M059J (cell line): ENCODE results near the gene EEF2K. TPM values are rescaled to one million over a fixed set of nuclear protein-coding genes. Genes with fewer than 3 reads are reported as not detected.
"Not testable (repeated sequence)": the region's sequence is repeated elsewhere in the genome, so short reads cannot be mapped to it uniquely, and the experiment has no call there.

Experiments
- DNase-seq: peaks from one replicate; pipeline ENCODE4 v3.0.0-alpha.2; 2012; ENCODE audit warnings: low read depth
- total RNA-seq: library from RNA; depleted of rRNA; stranded (reverse); fragments of >200 nt; shearing (Covaris generic); gene quantifications from 2 replicates; pipeline ENCODE4 v1.2.3, GENCODE V29; 2014

EEF2K gene
- total RNA-seq, 1 experiment from 2014 or later: 19.1 TPM

DNA sequence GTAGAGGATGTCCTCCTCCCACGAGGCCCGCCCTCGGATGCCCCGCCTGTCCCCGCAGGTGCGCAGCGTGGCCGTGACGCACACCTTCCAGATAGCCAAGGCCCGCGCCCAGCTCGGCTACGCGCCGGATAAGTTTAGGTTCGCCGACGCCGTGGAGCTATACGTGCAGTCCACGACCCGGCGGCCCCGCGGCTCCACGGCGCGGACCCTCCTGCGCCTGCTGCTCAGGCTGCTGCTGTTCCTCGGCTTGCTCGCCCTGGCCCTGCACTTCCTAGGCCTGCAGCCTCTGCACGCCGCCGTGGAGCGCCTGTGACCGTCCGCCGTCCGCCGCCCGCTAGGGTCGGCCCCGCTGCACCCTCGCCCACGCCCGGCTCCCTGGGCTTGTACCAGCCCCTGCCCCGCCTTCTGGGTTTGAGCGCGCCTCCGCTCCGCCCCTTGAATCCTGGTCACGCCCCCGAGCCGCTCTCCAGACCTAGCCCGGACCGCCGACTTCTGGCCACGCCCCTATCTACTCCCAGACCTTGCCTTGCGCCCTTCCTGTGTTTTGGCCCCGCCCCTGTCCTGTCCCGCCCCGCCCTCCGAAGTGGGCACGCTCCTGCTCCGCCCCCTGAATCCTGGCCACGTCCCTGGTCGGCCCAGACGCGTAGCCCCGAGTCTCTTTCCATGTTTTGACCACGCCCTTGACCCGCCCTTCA is 15.8 kb upstream of the EEF2K start:
- peak; percentile 98 for DNase-seq

DNA sequence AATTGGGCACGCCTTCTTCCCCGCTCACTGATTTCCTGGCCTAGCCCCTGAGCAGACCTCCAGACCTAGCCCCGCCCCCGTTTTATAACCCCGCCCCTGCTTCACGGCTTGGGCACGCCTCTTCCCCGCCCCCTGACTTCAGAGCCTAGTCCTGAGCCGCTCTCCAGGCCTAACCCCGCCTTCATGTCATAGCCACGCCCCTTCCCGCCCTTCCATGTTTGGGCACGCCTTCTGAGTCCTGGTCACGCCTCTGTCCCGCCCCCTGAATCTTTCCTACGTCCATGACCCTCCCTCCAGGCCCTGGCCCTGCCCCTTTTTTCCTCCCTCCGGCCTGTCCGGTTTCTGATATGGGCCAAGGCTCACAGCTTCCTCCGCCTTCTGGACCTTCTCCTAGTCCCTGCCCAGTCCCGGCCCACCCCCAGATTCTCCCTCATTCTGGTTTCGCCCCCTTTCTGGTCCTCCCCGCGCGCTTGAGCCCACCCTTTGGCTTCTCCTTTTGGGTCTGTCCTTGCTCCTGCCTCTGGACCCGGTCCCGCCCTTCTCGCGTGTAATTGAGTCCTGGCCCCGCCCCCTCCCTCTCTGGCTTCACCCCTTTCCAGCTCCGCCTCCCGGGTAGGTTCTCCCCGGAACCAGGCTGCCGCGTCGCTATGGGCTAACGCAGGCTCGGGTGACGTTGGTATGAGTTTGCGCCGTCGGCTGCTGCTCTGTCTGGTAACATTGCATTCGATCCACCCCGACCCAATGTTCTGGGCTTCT is 15.1 kb upstream of the EEF2K start:
- DNase-seq: peak; percentile 95

DNA sequence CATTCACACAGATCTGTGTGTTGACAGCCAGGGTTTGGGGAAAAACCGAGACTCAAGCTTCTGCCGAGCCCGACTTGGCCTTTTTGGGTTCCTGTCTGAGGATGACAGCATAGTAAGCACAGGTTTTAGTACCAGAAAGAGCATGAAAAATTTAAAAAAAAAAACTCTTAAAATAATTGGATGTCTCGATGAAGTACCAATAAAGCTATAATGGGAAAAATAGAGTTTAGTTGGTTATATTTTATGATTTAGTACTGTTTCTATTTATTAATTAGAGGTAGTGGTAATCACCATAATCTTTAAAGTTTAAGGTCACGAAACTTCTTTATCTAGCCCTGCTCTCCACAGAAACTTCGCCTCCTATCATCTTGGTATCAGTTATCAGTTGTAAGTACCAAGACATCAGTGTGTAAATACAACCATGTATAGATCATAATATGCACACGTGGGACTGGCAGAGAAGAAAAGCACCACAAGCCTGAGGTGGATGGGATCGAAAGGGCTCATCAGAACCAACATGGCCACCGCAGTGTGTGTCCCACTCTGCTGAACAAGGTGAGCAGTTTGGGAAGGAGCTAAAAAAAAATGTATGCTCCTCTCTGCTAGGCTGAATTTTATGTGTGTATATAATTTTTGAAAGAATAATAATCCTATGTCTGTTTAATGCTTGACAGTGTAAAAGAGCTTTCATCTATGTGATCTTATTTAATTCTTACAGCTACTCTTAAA is 14.4 kb upstream of the EEF2K start:
- DNase-seq: no peak

DNA sequence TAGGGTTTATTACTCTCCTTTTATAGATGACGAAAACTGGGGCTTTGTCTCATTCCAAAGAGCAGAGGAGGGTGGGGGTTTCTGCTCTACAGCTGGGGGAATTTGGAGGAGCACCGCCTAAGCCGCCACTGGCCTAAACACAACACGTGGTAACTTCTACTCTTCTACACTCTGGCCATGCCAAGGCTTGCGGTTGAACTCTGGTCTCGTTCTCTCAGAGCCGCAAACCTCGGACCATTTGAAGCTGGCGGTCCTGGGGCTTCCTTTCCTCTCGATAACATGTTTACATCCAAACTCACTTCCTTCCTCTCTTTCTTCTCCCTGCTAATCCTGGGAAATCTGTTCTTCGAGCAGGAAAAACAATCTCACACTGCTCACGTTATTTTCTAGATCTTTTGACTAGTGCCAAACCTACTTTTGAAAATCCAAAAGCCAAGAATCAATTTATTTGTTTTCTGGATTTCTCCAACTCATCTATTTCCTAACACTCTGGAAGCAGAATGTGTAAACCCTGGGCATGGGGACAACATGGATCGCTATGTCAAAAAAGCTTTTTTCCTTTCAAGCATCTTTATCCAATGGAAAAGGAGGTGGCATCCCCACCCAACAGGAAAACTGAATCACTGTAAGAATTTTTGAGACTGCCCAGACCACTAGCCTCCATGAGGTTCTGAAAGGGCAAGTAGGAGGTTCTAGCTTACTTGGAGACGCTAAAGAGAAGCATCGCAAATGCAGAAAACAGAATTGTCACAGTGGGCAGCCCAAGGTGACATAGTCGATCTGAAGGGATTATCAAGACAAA is 13.6 kb upstream of the EEF2K start:
- peak; percentile 92 for DNase-seq

DNA sequence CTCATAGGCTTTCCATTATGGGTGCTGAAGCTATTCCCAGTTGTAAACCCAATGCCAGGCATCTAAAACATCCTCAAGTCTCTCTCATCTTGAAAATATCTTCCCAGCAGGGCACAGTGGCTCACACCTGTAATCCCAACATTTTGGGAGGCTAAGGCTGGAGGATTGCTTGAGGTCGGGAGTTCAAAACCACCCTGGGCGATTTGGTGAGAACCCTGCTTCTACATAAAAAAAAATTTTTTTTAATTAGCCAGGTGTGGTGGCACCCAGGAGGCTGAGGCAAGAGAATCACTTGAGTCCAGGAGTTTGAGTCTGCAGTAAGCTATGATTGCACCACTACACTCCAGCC is 13.0 kb upstream of the EEF2K start:
- DNase-seq: no peak

DNA sequence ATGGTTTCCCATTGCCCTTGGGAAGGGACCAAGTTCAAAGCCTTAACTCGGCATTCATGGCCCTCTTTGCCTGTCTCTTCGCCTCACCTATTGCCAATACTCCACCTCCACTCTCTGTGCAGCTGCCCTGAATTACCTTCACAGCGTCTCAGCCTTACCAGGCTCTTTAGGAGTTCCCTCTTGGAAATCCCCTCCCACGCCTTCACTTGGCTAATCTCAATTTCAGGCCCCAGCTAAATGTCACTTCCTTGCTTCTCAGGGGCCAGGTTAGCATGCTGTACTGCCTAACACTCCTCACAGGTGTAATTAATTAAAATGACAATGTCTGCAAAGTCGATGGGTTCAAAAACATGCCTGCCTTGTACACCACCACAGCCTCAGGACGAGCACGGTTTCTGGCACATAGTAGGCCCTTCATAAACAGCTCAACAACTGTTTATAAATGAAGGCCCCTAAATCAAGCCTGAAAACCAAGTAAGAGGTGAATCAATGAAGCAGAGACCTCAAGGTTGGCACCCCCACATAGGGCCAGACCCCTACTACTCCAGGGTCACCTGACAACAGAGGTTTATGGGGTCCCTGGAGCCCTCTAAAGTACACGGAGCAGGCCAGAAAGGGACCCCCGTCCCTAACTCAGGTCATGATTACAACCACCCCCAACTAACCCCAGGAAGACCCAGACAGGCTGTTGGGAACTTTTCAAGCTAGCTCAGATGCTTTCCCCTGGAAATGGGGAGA is 11.2 kb upstream of the EEF2K start:
- DNase-seq: no peak

DNA sequence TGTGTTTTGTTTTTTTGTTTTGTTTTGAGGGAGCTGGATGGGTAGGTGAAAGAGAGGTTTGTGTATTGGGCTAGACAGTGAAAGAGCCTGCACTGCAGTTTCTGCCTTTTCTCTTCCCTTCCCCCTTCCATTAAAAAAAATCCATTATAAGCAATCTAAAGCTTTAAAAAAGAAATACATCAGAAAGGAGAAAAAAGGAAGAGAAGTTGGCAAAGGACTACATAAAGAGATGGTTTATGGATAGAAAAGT is 10.7 kb upstream of the EEF2K start:
- no peak for DNase-seq

DNA sequence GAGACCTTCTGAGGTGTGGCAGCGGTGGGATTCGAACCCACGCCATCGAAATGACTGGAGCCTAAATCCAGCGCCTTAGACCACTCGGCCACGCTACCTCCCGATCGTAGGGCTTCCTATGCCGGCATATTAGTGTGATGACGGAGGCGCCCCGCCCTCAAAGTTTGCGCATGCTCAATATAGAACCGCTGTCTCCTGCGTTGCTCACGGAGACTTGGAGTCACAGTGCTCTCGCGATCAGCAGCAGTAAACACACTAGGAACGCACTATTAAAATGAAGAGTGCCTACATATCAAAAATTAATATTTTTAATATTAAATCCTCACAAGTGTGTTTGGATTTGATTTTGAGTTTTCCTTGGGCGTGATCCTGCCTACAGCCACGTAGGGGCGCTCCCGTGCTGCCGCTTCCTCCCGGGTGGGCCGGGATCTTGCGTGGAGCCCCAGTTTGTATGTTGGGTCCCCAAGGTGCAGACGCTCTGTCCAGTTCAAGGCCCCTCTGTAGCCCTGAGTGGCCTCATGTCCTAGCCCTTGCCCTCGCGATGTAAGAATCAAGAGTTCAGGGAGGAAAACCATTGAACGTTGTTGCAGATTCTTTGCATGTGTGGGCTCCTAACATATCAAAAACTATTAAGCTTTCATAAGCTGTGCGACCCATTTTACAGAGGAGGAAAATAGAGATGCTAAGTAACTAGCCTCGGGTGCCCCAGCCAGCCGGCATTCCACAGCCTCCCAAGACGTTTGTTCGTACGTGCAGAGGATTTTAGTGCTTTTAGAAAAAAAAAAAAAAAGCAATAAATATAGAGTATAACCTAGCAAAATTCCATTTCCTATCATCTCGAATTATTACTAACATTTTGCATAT is 10.2 kb upstream of the EEF2K start:
- DNase-seq: peak; percentile 83

DNA sequence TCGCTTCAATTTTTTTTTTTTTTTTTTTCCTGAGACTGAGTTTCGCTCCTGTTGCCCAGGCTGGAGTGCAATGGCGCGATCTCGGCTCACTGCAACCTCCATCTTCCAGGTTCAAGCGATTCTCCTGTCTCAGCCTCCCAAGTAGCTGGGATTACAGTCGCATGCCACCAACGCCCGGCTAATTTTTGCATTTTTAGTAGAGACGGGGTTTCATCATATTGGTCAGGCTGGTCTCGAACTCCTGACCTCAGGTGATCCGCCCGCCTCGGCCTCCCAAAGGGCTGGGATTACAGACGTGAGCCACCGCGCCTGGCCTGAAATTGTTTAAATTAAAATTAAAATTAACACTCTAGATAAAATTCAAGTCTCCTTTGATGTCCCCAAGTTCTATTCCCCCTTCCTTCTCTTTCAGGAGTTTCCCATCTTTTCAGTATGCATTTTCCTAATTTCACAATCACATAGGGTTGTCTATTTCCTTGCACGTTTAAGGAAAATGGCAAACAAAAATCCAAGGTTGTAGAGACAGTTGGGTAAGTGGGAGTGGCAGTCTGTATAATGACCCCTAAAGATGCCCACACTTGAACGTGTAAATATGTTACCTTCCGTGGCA is 9.4 kb upstream of the EEF2K start:
- not testable (repeated sequence) for DNase-seq

DNA sequence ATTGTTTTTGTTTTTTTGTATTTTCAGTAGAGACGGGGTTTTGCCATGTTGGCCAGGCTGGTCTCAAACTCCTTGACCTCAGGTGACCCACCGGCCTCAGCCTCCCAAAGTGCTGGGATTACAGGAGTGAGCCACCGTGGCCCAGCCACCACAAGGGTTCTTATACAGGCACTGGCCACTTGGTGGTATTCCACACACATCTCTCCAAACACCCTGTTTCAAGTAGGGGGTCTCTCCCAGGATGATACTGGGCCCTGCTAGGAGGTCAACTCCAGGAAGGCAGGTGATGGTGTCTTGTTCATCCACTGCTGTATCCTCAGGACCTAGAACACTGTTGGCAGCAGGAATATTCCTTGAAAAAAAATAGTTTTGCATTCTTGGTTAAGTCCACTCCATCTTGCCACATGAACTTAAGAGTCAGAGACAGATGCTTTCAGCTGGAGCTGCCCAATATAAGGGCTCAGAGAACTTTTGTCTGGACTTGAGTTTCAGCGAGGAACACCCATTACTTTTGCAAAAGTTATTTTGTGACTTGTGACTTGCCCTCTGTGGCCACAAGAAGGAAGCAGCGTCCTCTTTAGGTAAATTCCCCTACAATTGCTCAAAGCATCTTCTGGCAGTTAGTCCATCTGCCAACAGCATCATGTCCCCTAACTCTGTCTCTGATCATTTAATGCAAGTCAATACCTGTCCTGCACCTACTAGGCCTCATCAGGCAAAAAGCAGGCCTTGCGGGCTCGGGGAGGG is 7.4 kb upstream of the EEF2K start:
- peak; percentile 53 for DNase-seq

DNA sequence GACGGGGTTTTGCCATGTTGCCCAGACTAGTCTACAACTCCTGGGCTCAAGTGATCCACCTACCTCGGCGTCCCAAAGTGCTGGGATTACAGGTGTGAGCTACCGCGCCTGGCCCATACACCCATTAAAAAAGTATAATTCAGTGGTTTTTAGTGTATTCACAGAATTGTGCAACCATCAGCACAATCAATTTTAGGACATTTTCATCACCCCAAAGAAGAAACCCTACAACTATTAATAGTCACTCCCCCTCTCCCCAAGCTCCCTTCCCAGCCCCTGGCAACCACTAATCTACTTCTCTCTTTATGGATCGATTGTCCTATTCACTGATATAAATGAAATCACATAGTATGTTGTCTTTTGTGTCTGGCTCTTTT is 3.8 kb upstream of the EEF2K start:
- DNase-seq: no peak

DNA sequence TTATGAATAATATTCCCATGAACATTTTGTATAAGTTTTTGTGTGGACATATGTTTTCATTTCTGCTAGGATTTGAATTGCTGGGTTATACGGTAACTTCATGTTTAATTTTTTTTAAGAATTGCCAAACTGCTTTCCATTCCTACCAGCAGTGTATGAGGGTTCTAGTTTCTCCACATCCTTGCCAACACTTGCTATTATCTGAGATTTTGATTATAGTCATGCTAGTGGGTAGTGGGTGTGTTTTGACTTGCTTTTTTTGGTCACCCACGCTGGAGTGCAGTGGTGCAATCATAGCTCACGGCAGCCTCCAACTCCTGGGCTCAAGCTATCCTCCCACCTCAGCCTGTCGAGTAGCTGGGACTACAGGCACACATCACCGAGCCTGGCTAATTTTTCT is 3.0 kb upstream of the EEF2K start:
- no peak for DNase-seq

DNA sequence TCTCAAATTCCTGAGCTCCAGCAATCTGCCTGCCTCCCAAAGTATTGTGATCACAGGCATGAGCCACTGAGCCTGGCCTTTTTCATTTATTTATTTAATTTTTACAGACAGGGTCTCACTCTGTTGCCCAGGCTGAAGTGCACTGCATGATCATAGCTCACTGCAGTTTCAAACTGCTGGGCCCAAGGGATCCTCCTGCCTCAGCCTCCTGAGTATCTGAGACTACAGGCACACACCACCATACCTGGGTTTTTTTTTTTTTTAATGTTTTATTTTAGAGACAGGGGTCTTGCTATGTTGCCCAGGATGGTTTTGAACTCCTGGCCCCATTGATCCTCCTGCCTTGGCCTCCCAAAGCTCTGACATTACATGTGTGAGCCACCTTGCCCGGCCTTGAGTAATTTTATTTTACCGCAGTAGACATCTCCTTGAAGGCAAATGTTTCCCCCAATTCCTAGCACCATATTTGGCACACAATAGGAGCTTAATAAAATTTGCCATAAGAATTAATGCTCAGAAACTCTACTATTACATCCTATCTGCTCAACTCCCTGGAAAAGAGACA is 1.9 kb upstream of the EEF2K start:
- DNase-seq: no peak

DNA sequence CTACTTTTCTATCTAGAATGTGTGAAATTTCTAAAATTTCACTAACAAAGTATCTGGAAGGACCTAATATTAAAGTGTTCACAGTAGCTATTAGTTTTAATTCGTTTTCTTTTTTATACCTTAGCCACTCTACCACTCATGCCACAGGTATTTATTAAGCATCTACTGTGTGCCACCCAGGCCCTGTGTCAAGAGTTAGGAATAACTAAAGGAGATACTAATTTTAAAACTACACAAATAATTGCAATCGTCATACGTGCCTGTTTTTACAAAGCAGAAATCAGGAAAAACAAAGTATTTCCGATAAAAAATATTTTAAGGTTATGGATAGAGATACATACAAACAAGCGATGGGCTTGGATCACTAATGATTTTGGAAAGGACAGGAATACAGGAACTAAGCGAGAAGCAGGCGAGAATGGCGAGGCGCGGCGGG is 483 bp upstream of the EEF2K start:
- DNase-seq: no peak

DNA sequence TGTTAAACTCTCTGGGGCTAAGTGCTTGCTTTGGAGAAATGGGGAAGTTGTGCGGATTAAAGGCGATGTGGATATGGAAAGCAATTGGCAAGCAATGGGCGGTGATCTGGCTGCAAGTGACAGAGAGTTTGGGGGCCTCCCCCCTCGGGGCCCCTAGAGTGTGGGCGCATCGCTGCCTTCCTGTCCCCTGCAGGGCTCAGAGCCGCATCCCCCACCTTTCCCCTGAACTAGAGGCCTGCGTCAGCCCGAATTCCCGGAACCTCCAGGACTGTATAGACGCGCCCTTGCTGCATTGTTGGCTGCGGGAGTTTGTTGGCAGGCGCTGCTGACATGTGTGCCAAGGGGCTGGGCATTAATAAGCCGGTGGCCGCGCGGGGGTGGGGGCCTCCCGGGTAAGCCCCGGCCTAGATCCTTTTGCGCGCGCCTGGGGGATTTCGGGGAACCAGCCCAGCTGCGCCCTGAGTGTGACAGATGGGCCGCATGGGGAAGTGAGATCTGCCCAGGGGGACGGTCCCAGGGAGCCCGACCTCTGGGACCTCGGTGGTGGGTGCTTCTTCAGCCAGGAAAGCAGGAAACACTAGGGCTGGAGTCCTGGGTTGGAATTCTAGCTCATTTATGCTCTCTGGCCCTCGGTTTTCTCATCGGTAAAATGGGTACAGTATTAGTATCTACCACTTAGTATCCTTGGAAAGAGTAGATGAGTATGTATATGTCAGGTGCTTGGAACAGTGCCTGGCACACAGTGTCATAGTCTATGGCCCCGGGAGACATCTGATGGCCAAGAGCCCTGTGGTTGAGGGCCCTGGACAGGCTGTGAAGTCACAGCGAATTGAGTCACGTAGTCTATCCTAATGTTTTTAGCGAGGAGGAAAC is 1.0 kb downstream of the EEF2K start:
- peak; percentile 69 for DNase-seq

DNA sequence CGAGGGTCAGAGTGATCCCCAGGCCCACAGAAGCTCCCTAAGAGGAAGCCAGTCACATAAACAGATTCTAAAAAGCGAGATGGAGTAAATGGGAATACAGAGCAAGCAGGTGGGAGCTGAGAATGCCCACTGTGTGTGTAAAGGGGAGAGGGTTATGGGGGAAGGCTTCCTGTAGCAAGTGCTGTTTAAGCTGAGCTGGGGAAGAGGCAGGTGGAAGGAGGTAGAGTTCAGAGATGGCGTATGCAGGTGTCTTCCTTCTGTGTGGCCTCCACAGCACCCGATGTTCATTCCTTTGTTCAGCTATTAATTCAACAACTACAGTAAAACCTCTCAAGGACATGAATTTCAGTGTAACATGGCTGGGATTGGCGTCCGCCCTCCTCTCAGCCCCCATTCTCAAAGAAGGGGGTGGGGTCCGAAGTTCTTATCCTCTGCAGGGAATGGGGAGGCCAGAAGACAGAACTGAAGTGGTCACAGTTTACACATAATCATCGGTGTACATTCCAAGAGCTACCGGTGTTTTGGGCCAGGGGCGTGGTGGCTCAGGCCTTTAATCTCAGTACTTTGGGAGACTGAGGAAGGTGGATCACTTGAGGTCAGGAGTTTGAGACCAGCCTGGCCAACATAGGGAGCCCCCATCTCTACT is 1.8 kb downstream of the EEF2K start:
- DNase-seq: no peak

DNA sequence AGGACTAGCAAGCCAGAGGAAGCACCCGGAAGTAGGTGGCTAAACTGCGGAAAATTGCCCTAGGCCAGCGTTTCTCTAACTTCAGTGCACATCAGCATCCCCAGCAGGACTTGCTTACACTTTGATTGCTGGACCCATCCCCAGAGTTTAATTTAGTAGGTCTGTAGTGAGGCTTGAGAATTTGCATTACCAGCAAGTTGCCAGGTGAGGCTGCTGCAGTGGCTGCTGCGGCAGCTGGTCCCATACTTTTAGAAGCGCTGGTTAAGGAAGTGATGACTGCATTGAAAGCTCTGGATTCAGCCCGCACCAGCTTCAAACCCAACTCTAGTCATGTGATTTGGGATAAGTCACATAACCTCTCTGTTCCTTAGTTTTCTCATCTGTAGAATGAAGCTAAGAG is 4.2 kb downstream of the EEF2K start:
- no peak for DNase-seq

DNA sequence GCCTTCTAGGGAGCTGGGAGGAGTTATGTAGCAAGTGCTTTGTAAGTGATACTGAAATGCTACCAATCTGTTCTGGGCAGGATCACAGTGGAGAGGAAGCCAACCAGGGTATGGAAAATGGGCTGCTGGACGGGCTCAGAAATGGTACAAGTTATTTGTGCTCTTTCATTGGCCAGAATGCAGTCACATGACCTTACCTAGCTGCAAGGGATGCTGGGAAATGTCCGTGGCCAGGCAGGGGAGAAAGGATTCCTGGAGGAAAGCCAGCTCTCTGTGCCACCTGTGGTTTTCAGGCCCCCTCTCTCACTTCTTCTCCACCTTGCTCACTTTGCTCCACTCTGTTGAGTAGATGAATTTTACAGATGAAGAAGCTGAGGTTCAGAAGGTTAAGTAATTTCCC is 4.8 kb downstream of the EEF2K start:
- peak; percentile 30 for DNase-seq
